ENCODE measurements around the gene ZNF283. TPM values are rescaled to one million over a fixed set of nuclear protein-coding genes. Genes with fewer than 3 reads are reported as not detected.

Gene ZNF283
- total RNA-seq, 3 donors from 2014 or later: 6.9 to 19.6 (median 13.8) TPM

- Histone ChIP-seq H3K4me1 (peaks cover 5 to 18% of the 10 kb centered on the region in 2 donors), H3K27ac (peak within 1 kb of the TSS; percentile 84 to 87), H3K9me3 (no peaks in the 10 kb centered on the region), H3K36me3 (no peaks in the 10 kb centered on the region), H3K4me3 (peak within 1 kb of the TSS in 2 of 3 donors; percentile 50 to 57), H3K27me3 (no peaks in the 10 kb centered on the region)
- DNase-seq (ENCODE audit: low spot score in 2 of 2): no peak
- intact Hi-C loops (cut with DNase I; ENCODE audit: low total_unique reads): no loop called here
- TF ChIP-seq POLR2A (IDR thresholded peaks at IDR 0.05): no peak
- TF ChIP-seq POLR2AphosphoS5 (IDR thresholded peaks at IDR 0.05): no peak
- no peak for TF ChIP-seq CTCF (IDR thresholded peaks at IDR 0.05)
Measured at GRCh38 chr19:43780706-43781525, 46.2 kb upstream of the ZNF283 start, which contains the start of gene KCNN4. KCNN4 (minus strand) TSS chr19:43780973; CDS start chr19:43780861, 112 bp downstream.

- DNase-seq (ENCODE audit: low spot score in 2 of 2): no peak
- H3K9me3 ChIP-seq: no peaks in the 10 kb centered on the region
- H3K27me3 ChIP-seq: no peaks in the 10 kb centered on the region
- H3K4me1 ChIP-seq: peaks cover 5 to 18% of the 10 kb centered on the region in 2 donors
- TF ChIP-seq CTCF (IDR thresholded peaks at IDR 0.05) (no peak), POLR2A (IDR thresholded peaks at IDR 0.05) (no peak), POLR2AphosphoS5 (IDR thresholded peaks at IDR 0.05) (no peak)
- intact Hi-C loops (cut with DNase I; ENCODE audit: low total_unique reads): no loop called here
- no peak overlapping the region for H3K4me3 ChIP-seq
- H3K27ac ChIP-seq: peak overlapping the region; percentile 84 to 90
- no peaks in the 10 kb centered on the region for H3K36me3 ChIP-seq
Measured at GRCh38 chr19:43781630-43782310, 45.4 kb upstream of the ZNF283 start.

GRCh38 chr19:43782311-43782660, 44.8 kb upstream of the ZNF283 start:
- H3K4me1 ChIP-seq: peaks cover 5 to 18% of the 10 kb centered on the region in 2 donors
- no peaks in the 10 kb centered on the region for H3K27me3 ChIP-seq
- H3K4me3 ChIP-seq: peak overlapping the region in 1 of 3 donors; percentile 39
- TF ChIP-seq CTCF (IDR thresholded peaks at IDR 0.05) (no peak), POLR2A (IDR thresholded peaks at IDR 0.05) (no peak), POLR2AphosphoS5 (IDR thresholded peaks at IDR 0.05) (no peak)
- H3K36me3 ChIP-seq: no peaks in the 10 kb centered on the region
- H3K9me3 ChIP-seq: no peaks in the 10 kb centered on the region
- intact Hi-C loops (cut with DNase I; ENCODE audit: low total_unique reads): no loop called here
- no peak for DNase-seq (ENCODE audit: low spot score in 2 of 2)
- peak overlapping the region; percentile 79 to 90 for H3K27ac ChIP-seq

- TF ChIP-seq POLR2A (IDR thresholded peaks at IDR 0.05) (no peak), POLR2AphosphoS5 (IDR thresholded peaks at IDR 0.05) (no peak), CTCF (IDR thresholded peaks at IDR 0.05) (no peak)
- peaks cover 5 to 15% of the 10 kb centered on the region in 2 donors for H3K4me1 ChIP-seq
- H3K27me3 ChIP-seq: no peaks in the 10 kb centered on the region
- H3K36me3 ChIP-seq: no peaks in the 10 kb centered on the region
- intact Hi-C loops (cut with DNase I; ENCODE audit: low total_unique reads): no loop called here
- peak overlapping the region; percentile 79 to 90 for H3K27ac ChIP-seq
- H3K9me3 ChIP-seq: no peaks in the 10 kb centered on the region
- peak overlapping the region in 2 of 3 donors; percentile 39 to 53 for H3K4me3 ChIP-seq
- DNase-seq (ENCODE audit: low spot score in 2 of 2): peak in 1 of 2 donors; percentile 44
Measured at GRCh38 chr19:43782689-43783231, 44.4 kb upstream of the ZNF283 start.

Data from breast epithelium (tissue), 4 donors.